Globus pallidus (tissue), 1 donor: ENCODE measurements around the gene DYNLT1.
"Not testable (repeated sequence)": the region's sequence is repeated elsewhere in the genome, so short reads cannot be mapped to it uniquely, and the experiment has no call there.

Experiments
- DNase-seq: peaks from one replicate; pipeline ENCODE4 v3.0.0-alpha.2; 2015; ENCODE audit warnings: low spot score

Gene DYNLT1

GRCh38 chr6:158644231-158645063, at the start of gene DYNLT1:
Gene DYNLT1, minus strand, starts transcription at chr6:158644743. Its CDS starts 35 bp downstream, at chr6:158644708.
- DNase-seq: peak; percentile 86

GRCh38 chr6:158688860-158689259, 44.3 kb upstream of the DYNLT1 start:
- DNase-seq: no peak

- DNase-seq: no peak
Observed at GRCh38 chr6:158687506-158687905, 43.0 kb upstream of the DYNLT1 start.

GRCh38 chr6:158686791-158687381, 42.3 kb upstream of the DYNLT1 start:
- no peak for DNase-seq

GRCh38 chr6:158686311-158686710, 41.8 kb upstream of the DYNLT1 start:
- DNase-seq: no peak

GRCh38 chr6:158684745-158685324, 40.3 kb upstream of the DYNLT1 start:
- no peak for DNase-seq

GRCh38 chr6:158684311-158684710, 39.8 kb upstream of the DYNLT1 start:
- no peak for DNase-seq

GRCh38 chr6:158680481-158680880, 35.9 kb upstream of the DYNLT1 start:
- no peak for DNase-seq

GRCh38 chr6:158680015-158680414, 35.5 kb upstream of the DYNLT1 start:
- no peak for DNase-seq

- no peak for DNase-seq
Observed at GRCh38 chr6:158677906-158678578, 33.5 kb upstream of the DYNLT1 start.

GRCh38 chr6:158677094-158677493, 32.6 kb upstream of the DYNLT1 start:
- DNase-seq: not testable (repeated sequence)

- no peak for DNase-seq
Observed at GRCh38 chr6:158674342-158675131, 30.0 kb upstream of the DYNLT1 start.

GRCh38 chr6:158672726-158673125, 28.2 kb upstream of the DYNLT1 start:
- no peak for DNase-seq

- DNase-seq: not testable (repeated sequence)
Observed at GRCh38 chr6:158672119-158672518, 27.6 kb upstream of the DYNLT1 start.

- no peak for DNase-seq
Observed at GRCh38 chr6:158669145-158670035, 24.8 kb upstream of the DYNLT1 start.

GRCh38 chr6:158668707-158669103, 24.2 kb upstream of the DYNLT1 start:
- no peak for DNase-seq

- no peak for DNase-seq
Observed at GRCh38 chr6:158667360-158667981, 22.9 kb upstream of the DYNLT1 start.

- peak; percentile 51 for DNase-seq
Observed at GRCh38 chr6:158666628-158667359, 22.3 kb upstream of the DYNLT1 start.

GRCh38 chr6:158665332-158665731, 20.8 kb upstream of the DYNLT1 start:
- no peak for DNase-seq
